Measurements from ENCODE around the gene CLIP4. TPM values are rescaled to one million over a fixed set of nuclear protein-coding genes. Genes with fewer than 3 reads are reported as not detected.

The CLIP4 gene
- polyA plus RNA-seq, 10 donors: 11.6 to 25.6 (median 16.5) TPM

DNA sequence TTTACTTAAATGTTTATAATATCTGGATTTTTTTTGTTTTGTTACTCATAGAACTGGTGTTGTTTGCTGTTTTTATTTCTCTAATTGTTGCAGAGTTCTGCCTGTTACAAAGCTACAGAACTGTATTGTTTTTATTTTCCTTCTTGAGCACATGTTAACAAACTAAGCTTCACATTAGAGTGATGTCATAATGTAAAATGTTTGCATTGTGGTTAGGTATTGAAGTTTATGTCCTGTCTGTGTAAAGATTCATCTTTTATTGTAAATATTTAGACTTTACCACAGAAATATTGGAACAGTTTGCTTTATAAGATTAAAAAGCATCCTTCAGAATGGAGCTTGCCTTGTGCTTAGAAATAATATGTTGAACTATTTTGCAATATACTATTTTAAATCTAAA, 67.7 kb downstream of the CLIP4 start:
- DNase-seq: no peak

DNA sequence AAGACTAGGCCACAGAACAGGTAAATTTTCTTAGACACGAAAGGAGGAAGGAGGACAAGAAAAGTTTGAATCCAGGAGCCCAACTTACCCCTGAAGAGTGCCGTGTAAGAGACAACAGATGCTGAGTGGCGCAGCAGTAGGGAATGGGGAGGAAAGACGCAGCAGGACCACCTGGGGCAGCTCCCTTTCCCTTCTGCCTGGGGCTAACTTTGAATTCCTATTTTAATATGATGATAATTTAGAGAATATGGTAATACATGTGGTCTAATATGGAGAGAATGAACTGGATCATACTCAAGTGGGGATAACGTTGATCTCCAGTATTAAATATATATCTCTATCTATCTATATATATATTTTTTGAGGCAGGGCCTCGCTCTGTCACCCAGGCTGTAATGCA, 69.3 kb downstream of the CLIP4 start:
- DNase-seq: no peak

DNA sequence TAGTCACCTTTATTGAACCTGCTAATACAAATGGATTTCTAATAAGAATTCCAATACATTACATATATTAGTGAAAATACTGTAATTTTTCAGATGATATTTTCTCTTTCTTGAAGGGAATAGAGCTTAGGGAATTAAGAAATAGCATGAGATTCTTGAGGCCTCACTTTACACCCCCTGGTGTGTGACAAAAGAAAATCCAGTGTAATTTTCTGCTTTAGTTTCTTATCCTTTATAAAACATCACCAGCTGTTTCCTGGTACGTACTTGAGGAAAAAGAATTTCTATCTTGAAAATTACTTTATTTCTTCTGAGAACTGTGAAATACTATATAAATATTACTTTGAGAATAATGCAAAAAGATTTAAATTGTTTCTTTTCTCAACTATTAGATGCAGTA, 71.6 kb downstream of the CLIP4 start:
- no peak for DNase-seq

GRCh38 chr2:29187926-29188325, 72.7 kb downstream of the CLIP4 start:
- DNase-seq: peak in 1 of 3 donors; percentile 22

DNA sequence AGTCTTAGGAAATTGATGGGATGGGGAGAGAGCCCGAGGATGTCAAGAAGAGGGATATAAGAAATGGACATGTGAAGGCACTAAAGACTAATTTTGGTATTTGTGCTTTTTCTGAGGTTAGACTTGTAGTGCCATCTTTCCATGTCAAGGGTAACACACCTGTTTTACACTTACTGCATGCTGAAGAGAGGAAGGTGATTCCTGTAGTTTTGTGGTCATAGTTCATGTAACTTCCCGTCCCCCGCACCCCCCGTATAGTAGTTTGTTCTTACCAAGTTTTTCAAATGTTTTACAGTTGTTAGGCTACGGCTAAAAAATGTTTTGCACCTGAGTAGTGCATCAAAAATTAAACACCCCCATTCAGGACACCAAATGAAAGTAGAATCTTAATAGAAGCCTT, 73.8 kb downstream of the CLIP4 start:
- no peak for DNase-seq

GRCh38 chr2:29191817-29192216, 76.6 kb downstream of the CLIP4 start:
- no peak for DNase-seq

- DNase-seq: peak in 1 of 3 donors; percentile 83
These were observed 77.3 kb downstream of the CLIP4 start for GRCh38 chr2:29192526-29192925.

GRCh38 chr2:29193111-29193510, 77.9 kb downstream of the CLIP4 start:
- DNase-seq: no peak

DNA sequence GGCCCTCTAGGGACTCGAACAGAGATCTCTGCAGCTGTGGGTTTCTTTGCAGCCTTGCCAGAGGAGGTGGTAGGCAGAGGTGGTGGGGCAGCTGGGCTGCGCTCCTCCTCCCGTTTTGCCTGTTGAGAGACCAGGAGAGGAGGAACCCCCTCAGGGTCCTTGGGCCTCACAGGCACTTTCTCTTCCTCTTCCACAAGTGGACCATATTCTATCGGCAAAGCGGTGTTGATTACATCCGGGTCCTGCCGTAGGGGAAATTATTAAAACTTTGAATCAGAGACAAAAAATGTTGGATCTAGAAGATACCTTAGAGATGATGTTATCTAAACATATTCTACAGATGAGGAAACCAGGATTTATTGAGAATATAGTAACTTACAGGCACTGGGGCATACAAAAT, 78.5 kb downstream of the CLIP4 start:
- no peak for DNase-seq

DNA sequence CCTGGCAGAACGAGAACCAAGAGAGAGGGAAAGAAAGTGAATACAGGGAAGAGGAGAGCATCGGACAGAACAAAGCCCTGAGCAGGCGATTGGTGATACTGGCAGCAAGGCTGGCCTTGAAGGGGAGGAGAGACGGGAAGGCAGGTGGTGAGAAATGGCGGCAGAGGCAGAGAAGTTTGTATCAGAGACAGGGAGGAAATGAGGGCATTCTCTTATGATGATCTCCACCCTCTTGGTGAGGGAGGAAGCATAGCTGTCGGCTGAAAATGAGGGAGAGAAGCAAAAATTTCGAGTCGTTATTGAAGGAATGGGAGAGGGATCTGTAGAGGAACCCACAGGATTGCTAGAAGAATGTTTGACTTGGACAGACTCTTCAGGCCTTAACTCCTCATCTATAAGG, 80.6 kb downstream of the CLIP4 start:
- no peak for DNase-seq

- peak; percentile 43 to 66 (median 49) for DNase-seq
These were observed 81.9 kb downstream of the CLIP4 start for GRCh38 chr2:29196792-29197788.

DNA sequence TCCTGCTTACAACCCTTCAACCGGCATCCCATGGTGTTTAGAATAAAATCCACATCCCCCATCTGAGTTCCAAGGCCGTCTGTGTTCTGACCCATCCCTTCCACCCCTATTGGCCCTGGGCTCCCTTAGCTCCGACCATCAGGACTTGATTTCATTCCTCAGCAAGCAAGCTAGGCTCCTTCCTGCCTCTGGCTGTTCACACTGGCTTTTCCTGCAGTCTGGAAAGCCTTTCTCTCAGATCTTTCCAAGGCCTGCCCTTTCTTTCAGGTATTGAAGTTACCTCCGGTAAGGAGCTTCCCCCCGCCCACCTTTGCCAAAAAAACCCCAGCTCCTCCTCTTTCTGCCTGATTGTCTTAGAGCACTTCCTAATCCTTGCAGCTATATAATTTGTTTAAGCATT, 86.8 kb downstream of the CLIP4 start:
- no peak for DNase-seq

DNA sequence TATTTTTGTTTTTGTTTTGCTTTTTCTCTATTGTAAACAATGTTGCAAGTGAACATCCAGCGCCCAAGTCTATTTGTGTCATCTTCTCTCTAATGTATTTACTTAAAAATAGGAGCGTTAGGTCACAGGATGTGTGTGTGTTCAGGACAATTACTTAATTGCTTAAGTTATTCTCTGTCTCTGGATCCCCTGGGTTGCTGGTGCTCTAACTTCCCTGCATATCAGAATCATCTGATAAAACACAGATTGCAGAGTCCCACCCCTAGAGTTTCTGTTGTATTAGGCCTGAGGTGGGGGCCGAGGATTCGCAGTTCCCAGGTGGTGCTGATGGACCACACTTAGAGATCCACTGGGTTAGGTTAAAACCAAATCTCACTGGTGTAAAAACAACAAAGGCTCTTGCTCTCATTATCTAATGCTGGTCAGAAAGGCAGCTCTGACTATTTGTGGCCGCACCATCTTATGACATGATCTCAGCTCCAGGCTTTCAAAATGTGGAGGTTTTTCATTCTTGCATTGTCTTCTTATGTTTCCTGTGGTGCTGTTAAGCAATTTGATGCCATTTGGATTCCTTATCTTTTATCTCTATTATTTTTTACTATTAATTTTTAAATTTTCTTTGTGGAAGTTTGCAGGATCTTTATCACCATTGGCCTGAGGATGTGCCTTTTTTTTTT, 87.7 kb downstream of the CLIP4 start:
- no peak for DNase-seq

GRCh38 chr2:29206941-29207340, 91.7 kb downstream of the CLIP4 start:
- DNase-seq: no peak

DNA sequence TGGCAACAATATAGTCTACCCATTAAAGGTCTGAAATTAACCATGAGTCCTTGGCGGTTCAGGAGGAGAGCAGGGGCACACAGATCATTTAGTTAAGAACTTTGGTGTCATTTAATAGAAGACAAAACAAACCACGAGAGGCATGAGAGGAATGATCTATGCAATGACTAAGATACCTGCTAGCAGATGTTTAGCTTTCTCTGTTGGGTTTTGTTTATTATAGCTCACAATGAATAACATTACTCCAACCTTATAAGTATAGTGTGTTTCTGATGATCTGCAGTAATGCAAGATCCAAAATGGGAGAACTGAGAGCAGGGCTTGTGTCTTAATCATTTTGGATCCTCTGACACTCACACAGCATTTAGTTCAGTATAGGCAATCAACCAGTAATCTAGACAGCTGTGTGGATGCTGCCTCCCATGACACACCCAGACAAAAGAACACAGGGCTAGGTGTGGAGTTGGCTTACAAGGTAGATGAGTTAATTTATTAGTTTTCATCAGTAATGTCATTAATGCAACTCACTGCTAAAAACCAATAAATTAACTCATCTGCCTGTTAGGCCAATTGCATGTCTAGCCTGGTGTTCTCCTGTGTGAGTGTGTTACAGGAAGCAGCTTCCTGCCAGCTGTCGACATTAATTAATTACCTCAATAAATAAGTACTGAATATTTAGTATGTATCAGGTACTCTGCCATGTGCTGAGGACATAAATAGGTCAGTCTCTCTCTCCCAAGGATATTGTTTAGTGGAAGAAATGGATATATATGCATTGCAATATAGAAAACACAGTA, 92.3 kb downstream of the CLIP4 start:
- DNase-seq: no peak

- no peak for DNase-seq
These were observed 94.3 kb downstream of the CLIP4 start for GRCh38 chr2:29209551-29209950.

GRCh38 chr2:29212009-29212408, 96.8 kb downstream of the CLIP4 start:
- DNase-seq: no peak

DNA sequence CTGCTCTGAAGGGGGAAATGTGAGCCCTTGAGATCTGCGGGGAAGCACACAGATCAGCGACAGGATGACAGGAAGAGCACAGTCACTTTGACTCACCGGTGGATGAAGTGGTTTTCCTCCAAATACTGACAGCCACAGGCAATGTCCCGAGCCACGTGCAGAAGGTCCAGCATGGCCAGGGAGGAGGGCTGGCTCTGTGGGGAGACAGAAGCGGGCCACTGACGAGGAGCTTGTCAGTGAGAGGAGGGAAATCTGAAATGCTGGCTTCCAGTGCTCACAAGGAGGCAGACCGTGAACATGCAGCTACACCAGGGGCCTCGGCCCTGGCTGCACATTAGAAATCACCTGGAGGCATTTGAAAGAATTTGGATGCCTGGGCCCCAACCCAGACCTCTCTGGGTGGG, 98.7 kb downstream of the CLIP4 start:
- no peak for DNase-seq

DNA sequence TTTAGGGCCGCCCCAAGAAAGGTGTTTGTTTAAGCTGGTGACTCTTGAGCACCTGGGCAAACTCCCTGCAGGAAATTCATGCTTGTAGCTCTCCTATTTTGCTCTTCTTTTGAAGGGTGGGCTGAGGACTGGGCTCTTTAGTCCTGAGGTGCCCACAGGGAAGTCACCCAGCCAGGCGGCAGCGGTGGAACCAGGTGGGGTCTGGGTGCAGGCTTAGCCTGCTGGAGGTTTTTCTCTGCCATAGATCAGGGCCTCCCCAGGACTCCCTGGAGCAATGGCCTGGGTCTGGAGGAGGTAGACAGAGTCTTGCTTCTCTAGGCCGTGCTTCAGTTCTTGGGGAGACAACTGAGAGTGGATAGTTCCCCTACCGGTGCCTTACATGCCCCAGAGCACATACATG, 99.9 kb downstream of the CLIP4 start:
- no peak for DNase-seq

DNA sequence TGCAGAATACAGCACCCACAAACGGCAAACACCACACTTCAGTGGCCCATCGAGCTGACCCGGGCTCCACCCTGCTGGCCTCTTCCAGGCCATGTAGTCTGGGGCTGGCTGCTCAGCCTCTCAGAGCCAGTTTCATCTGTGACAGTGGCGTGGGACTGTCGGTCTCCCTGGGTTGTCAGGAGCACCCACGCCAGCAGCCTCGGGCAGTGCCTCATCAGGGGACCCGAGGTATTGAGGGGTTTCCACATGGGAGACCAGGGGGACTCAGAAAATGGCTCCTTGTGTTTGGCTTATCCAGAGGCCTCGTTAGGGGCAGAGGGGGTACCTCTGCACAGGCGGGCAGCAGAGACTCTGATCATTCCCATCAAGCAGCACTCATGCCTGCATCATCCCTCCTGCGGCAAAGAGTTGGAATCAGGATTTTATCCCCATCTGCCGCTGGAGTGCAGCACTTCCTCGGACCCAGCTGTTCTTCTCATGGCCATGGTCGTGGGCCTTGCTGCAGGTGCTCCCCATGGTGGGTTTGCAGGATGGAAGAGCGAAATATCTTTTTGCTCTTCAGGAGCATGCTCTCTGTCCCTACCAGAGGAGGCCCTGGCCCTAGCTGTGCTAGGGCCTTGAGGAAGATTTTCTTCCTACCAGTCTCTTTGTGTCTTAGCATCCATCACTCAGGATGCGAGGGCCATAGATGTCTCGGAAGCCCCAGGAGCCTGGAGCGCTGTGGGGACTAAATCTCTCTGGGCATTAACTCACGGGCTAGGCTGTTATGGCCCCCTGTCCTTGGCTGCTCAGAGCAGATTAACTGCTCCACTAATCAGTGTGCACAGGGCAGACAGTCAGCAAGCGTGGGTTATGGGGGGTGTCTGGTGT, 100.8 kb downstream of the CLIP4 start:
- no peak for DNase-seq

DNA sequence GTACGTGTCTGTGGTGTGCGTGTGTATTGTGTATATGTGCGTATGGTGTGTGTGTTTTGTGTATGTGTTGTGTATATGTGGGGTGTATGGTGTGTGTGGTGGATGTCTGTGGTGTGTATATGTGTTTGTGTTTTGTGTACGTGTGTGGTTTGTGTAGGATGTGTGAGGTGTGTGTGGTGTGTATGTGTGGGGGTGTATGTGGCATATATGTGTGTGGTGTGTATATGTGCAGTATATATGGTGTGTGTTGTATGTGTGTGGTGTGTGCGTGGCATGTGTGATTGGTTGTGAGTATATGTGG, 101.3 kb downstream of the CLIP4 start:
- DNase-seq: no peak
